T-cell (primary cell): ENCODE measurements around the gene ZNF683. TPM values are rescaled to one million over a fixed set of nuclear protein-coding genes. Genes with fewer than 3 reads are reported as not detected.
A peak's percentile ranks its signal among the peaks of the same experiment; 100 is the strongest.

ENCODE experiments used
- ATAC-seq, 4 experiments: fragments of 200-7000 bp in 3 of 4; fragments of 150-1000 bp in 1 of 4; cut with Tn5 transposase; replicated peaks in 1 of 4; 1 replicate in 3 of 4; 2 replicates in 1 of 4; pipeline ENCODE4 v1.10.0; 2021; ENCODE audit warnings: moderate library complexity in 3 of 4, mild to moderate bottlenecking in 2 of 4, moderate number of reproducible peaks in 1 of 4
- CTCF ChIA-PET, 2 donors: fragments of 300-600 bp; sonication (Branson Sonifier 250); formaldehyde crosslinking; loops; one replicate each; lab custom pipeline; 2022; ENCODE audit warnings: antibody characterized with exemption in 2 of 2; lab: Charles Lee
- POLR2A ChIA-PET, 2 donors: fragments of 300-600 bp; sonication (Branson Sonifier 250); formaldehyde crosslinking; loops; one replicate each; lab custom pipeline; 2022; ENCODE audit warnings: antibody characterized with exemption in 2 of 2; lab: Charles Lee
- DNase-seq, 35 experiments: peaks; one replicate each; pipeline versions ENCODE4 v3.0.0 to v3.0.0-alpha.2; 2013 to 2023
- H3K27ac ChIP-seq: one replicate; pipeline ENCODE4 v1.5.1; 2013; ENCODE audit warnings: low read length
- H3K27me3 ChIP-seq, 2 experiments: replicated peaks in 1 of 2; 1 replicate in 1 of 2; 2 replicates in 1 of 2; pipeline versions ENCODE4 v1.6.1 to v1.7.0; 2013; ENCODE audit warnings: low read length in 1 of 2, mixed read lengths in 1 of 2; ENCODE audit not compliant: control insufficient read depth in 2 of 2, insufficient read depth in 2 of 2; ENCODE audit errors: extremely low read depth in 1 of 2
- H3K36me3 ChIP-seq, 2 donors: 1 replicate in 1 of 2; 2 replicates in 1 of 2; pipeline versions ENCODE4 v1.6.1 to v1.7.0; 2013; ENCODE audit warnings: low read length in 1 of 2; ENCODE audit not compliant: control insufficient read depth in 2 of 2, insufficient read depth in 1 of 2; ENCODE audit errors: extremely low read depth in 1 of 2
- H3K4me1 ChIP-seq, 2 experiments: 1 replicate in 1 of 2; 2 replicates in 1 of 2; pipeline versions ENCODE4 v1.6.1 to v1.7.0; 2013; ENCODE audit warnings: low read length in 2 of 2, mixed read lengths in 1 of 2; ENCODE audit not compliant: insufficient read depth in 2 of 2, control insufficient read depth in 1 of 2; ENCODE audit errors: extremely low read depth in 1 of 2
- H3K4me3 ChIP-seq, 2 donors: 1 replicate in 1 of 2; 2 replicates in 1 of 2; pipeline versions ENCODE4 v1.5.1 to v1.7.0; 2013; ENCODE audit warnings: mild to moderate bottlenecking in 2 of 2, low read length in 1 of 2, moderate library complexity in 1 of 2; ENCODE audit not compliant: control insufficient read depth in 1 of 2; ENCODE audit errors: extremely low read depth in 1 of 2
- H3K9me3 ChIP-seq: 2 replicates; pipeline ENCODE4 v1.7.0; 2013
- H3K27ac Mint-ChIP-seq, 2 donors: one replicate each; pipeline ENCODE4 v1.8.0; 2020 to 2021; ENCODE audit warnings: mild to moderate bottlenecking in 2 of 2, mixed read lengths in 2 of 2
- H3K27me3 Mint-ChIP-seq, 2 donors: one replicate each; pipeline ENCODE4 v1.8.0; 2021 to 2022; ENCODE audit warnings: mixed read lengths in 2 of 2
- H3K36me3 Mint-ChIP-seq: one replicate; pipeline ENCODE4 v1.8.0; 2021; ENCODE audit warnings: mixed read lengths
- H3K4me1 Mint-ChIP-seq, 3 donors: one replicate each; pipeline ENCODE4 v1.8.0; 2020 to 2022; ENCODE audit warnings: mixed read lengths in 3 of 3, mild to moderate bottlenecking in 1 of 3
- H3K4me3 Mint-ChIP-seq, 3 donors: one replicate each; pipeline ENCODE4 v1.8.0; 2020 to 2022; ENCODE audit warnings: mild to moderate bottlenecking in 3 of 3, mixed read lengths in 3 of 3, moderate library complexity in 3 of 3
- H3K9me3 Mint-ChIP-seq, 3 donors: one replicate each; pipeline ENCODE4 v1.8.0; 2020 to 2022; ENCODE audit warnings: mixed read lengths in 3 of 3
- WGBS: methylation state at CpG from one replicate; pipeline ENCODE4 v1.1.5; 2013; ENCODE audit warnings: missing lambda C conversion rate; ENCODE audit not compliant: insufficient coverage; 5-methylcytosine and 5-hydroxymethylcytosine counted together
- total RNA-seq, 35 experiments: library from RNA in 6 of 35; stranded (reverse) in 6 of 35; fragments of 120-200 nt in 1 of 35; gene quantifications; one replicate each; pipeline versions ENCODE4 v1.2.1 to v1.2.4 and lab custom pipeline; 2013 to 2026

ZNF683 gene
- total RNA-seq, 5 donors from 2014 or later (not counting 1 experiment from before 2014, with no cell fraction given), result 0.32 to 23.1 (median 5.3) TPM

DNA sequence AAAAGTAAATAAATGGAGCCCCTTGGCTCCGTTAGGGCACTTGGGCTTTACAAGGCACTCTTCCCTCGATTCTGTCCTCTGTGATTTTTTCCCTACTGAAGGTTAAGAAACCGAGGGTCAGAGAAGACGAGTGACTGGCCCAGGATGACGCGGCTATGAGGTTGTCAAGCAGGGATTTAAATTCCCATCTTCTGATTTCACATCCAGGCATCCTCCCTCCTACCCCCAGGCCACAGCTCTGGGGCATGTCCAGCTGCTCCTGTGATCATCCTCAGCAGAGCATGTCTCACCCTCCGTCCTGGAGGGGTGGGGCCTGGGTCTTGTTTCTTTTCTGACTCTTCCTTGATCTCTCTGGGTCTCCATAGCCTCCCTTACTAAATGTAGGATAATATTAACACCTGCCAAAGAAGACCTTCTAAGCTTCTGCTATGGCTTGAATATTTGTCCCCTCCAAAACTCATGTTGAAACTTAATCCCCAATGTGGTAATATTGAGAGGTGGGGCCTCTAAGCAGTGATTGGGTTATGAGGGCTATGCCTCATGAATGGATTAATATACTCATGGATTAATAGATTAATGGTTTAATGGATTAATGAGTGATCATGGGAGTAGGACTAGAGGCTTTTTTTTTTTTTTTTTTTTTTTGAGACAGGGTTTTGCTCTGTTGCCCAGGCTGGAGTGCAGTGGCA, 23.2 kb downstream of the ZNF683 start:
- Histone ChIP-seq H3K4me1 (no peaks in the 10 kb centered on the region), H3K9me3 (no peaks in the 10 kb centered on the region), H3K36me3 (no peaks in the 10 kb centered on the region), H3K4me3 (no peak overlapping the region), H3K27me3 (peaks cover 0 to 13% of the 10 kb centered on the region in 2 experiments), H3K27ac (no peak overlapping the region)
- CTCF ChIA-PET, result no interaction called here
- H3K27me3 Mint-ChIP-seq, result no peaks in the 10 kb centered on the region
- WGBS, result 93% methylated on average over 6 of the region's 7 CpGs
- no peak overlapping the region for H3K27ac Mint-ChIP-seq
- no peaks in the 10 kb centered on the region for H3K9me3 Mint-ChIP-seq
- H3K4me1 Mint-ChIP-seq, result no peaks in the 10 kb centered on the region
- H3K36me3 Mint-ChIP-seq, result no peaks in the 10 kb centered on the region
- no peak for DNase-seq
- no peak overlapping the region for H3K4me3 Mint-ChIP-seq
- POLR2A ChIA-PET, result interaction anchor here in 1 of 2 donors (0.6 kb wide), 1 partner anchor 294 kb away, joined by 4 read pairs; no protein-coding TSS in a partner anchor
- ATAC-seq, result no peak

GRCh38 chr1:26346274-26347033, 26.1 kb downstream of the ZNF683 start:
- DNase-seq, result no peak
- Mint-ChIP-seq H3K9me3 (no peaks in the 10 kb centered on the region), H3K27ac (no peak overlapping the region), H3K36me3 (no peaks in the 10 kb centered on the region), H3K27me3 (no peaks in the 10 kb centered on the region), H3K4me3 (no peak overlapping the region), H3K4me1 (no peaks in the 10 kb centered on the region)
- ATAC-seq, result no peak
- Histone ChIP-seq H3K27me3 (peaks cover 0 to 19% of the 10 kb centered on the region in 2 experiments), H3K27ac (no peak overlapping the region), H3K4me1 (no peaks in the 10 kb centered on the region), H3K4me3 (no peak overlapping the region), H3K9me3 (no peaks in the 10 kb centered on the region), H3K36me3 (no peaks in the 10 kb centered on the region)
- ChIA-PET CTCF (interaction anchor here (0.5 to 1.1 kb wide), 4 partner anchors 28 to 174 kb away, joined by 3 read pairs; no protein-coding TSS in a partner anchor), POLR2A (no interaction called here)
- WGBS, result 78% methylated on average over 3 of the region's 10 CpGs

- no peaks in the 10 kb centered on the region for H3K4me1 Mint-ChIP-seq
- Histone ChIP-seq H3K4me3 (no peak overlapping the region), H3K27me3 (peaks cover 0 to 13% of the 10 kb centered on the region in 2 experiments), H3K36me3 (no peaks in the 10 kb centered on the region), H3K27ac (no peak overlapping the region), H3K4me1 (no peaks in the 10 kb centered on the region), H3K9me3 (no peaks in the 10 kb centered on the region)
- ChIA-PET POLR2A (no interaction called here), CTCF (interaction anchor here in 1 of 2 donors (0.6 kb wide), 1 partner anchor 27 kb away, joined by 3 read pairs; no protein-coding TSS in a partner anchor)
- ATAC-seq (no peak), DNase-seq (no peak)
- H3K9me3 Mint-ChIP-seq, result no peaks in the 10 kb centered on the region
- H3K27ac Mint-ChIP-seq, result no peak overlapping the region
- 87% methylated on average over 15 of the region's 15 CpGs for WGBS
- no peaks in the 10 kb centered on the region for H3K36me3 Mint-ChIP-seq
- no peak overlapping the region for H3K4me3 Mint-ChIP-seq
- no peaks in the 10 kb centered on the region for H3K27me3 Mint-ChIP-seq
These were observed 26.8 kb downstream of the ZNF683 start for GRCh38 chr1:26345718-26346117.

- Mint-ChIP-seq H3K4me1 (no peaks in the 10 kb centered on the region), H3K9me3 (no peaks in the 10 kb centered on the region), H3K36me3 (no peaks in the 10 kb centered on the region), H3K27ac (no peak overlapping the region), H3K27me3 (no peaks in the 10 kb centered on the region), H3K4me3 (no peak overlapping the region)
- no peaks in the 10 kb centered on the region for H3K4me1 ChIP-seq
- no peaks in the 10 kb centered on the region for H3K36me3 ChIP-seq
- no peak overlapping the region for H3K4me3 ChIP-seq
- ChIA-PET CTCF (no interaction called here), POLR2A (no interaction called here)
- DNase-seq, result no peak
- peaks cover 0 to 11% of the 10 kb centered on the region in 2 experiments for H3K27me3 ChIP-seq
- H3K27ac ChIP-seq, result no peak overlapping the region
- WGBS, result 89% methylated on average over 13 of the region's 15 CpGs
- no peak for ATAC-seq
- H3K9me3 ChIP-seq, result no peaks in the 10 kb centered on the region
These were observed 28.2 kb downstream of the ZNF683 start for GRCh38 chr1:26344147-26344920.

GRCh38 chr1:26340047-26340481, 32.5 kb downstream of the ZNF683 start:
- Mint-ChIP-seq H3K27me3 (no peaks in the 10 kb centered on the region), H3K27ac (no peak overlapping the region), H3K36me3 (no peaks in the 10 kb centered on the region), H3K9me3 (no peaks in the 10 kb centered on the region), H3K4me3 (no peak overlapping the region), H3K4me1 (peaks cover 9 to 11% (median 11%) of the 10 kb centered on the region in 3 donors)
- peaks cover 0 to 8% of the 10 kb centered on the region in 2 experiments for H3K27me3 ChIP-seq
- H3K36me3 ChIP-seq, result no peaks in the 10 kb centered on the region
- no peak overlapping the region for H3K4me3 ChIP-seq
- POLR2A ChIA-PET, result no interaction called here
- WGBS, result 79% methylated on average over 3 of the region's 4 CpGs
- CTCF ChIA-PET, result no interaction called here
- ATAC-seq, result no peak
- no peak for DNase-seq
- no peaks in the 10 kb centered on the region for H3K9me3 ChIP-seq
- peaks cover 0 to 14% of the 10 kb centered on the region in 2 experiments for H3K4me1 ChIP-seq
- no peak overlapping the region for H3K27ac ChIP-seq

DNA sequence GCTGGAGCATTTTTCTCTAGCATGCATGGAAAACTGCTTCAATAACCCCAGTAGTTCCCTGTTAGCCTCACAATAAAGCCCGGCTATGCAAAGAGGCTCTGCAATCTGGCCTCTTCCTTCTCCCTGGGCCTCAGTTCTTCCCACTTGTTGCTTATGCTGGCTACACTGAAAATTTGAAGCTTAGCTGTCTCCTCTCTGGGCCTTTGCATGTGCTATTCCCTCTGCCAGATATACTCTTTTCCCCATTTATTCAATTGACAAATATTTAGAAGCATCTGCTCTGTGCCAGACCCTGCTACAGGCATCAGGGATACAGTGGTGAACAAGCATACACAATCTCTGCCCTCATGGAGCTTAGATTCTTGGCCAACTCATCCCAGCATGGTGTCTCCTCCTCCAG, 33.9 kb downstream of the ZNF683 start:
- no peak overlapping the region for H3K4me3 Mint-ChIP-seq
- H3K4me1 ChIP-seq, result peaks cover 0 to 16% of the 10 kb centered on the region in 2 experiments
- no peaks in the 10 kb centered on the region for H3K36me3 Mint-ChIP-seq
- no peak overlapping the region for H3K27ac ChIP-seq
- 100% methylated on average over 1 of the region's 1 CpG for WGBS
- ATAC-seq (no peak), DNase-seq (no peak)
- no peak overlapping the region for H3K4me3 ChIP-seq
- H3K9me3 ChIP-seq, result no peaks in the 10 kb centered on the region
- ChIA-PET POLR2A (no interaction called here), CTCF (interaction anchor here in 1 of 2 donors (0.5 kb wide), 1 partner anchor 241 kb away, joined by 6 read pairs; no protein-coding TSS in a partner anchor)
- peaks cover 9 to 14% (median 14%) of the 10 kb centered on the region in 3 donors for H3K4me1 Mint-ChIP-seq
- H3K27ac Mint-ChIP-seq, result peak overlapping the region; percentile 43 to 58
- H3K27me3 Mint-ChIP-seq, result no peaks in the 10 kb centered on the region
- no peaks in the 10 kb centered on the region for H3K36me3 ChIP-seq
- H3K9me3 Mint-ChIP-seq, result no peaks in the 10 kb centered on the region
- H3K27me3 ChIP-seq, result no peaks in the 10 kb centered on the region
